Endothelial cell of umbilical vein (primary cell): ENCODE results near the gene KRTAP3-3.

ENCODE experiments used
- CTCF ChIP-seq, 2 donors: IDR thresholded peaks; 1 replicate in 1 of 2; 2 replicates in 1 of 2; pipeline ENCODE4 v1.5.1; 2011; ENCODE audit warnings: low read length in 2 of 2, mild to moderate bottlenecking in 2 of 2, moderate library complexity in 2 of 2, control low read depth in 1 of 2, inconsistent platforms in 1 of 2, low read depth in 1 of 2; ENCODE audit not compliant: insufficient read depth in 1 of 2; ENCODE audit errors: extremely low read depth in 1 of 2
- EZH2 ChIP-seq: IDR thresholded peaks from 2 replicates; pipeline ENCODE4 v1.6.1; 2012; ENCODE audit warnings: borderline replicate concordance, low read depth, mild to moderate bottlenecking, moderate library complexity, low read length, inconsistent platforms; ENCODE audit not compliant: severe bottlenecking
- JUN ChIP-seq: IDR thresholded peaks from 2 replicates; pipeline ENCODE4 v1.6.1; 2011; ENCODE audit warnings: borderline replicate concordance, low read depth; ENCODE audit not compliant: insufficient read length, insufficient read depth
- MYC ChIP-seq: IDR thresholded peaks from one replicate; pipeline ENCODE4 v1.6.1; 2011; ENCODE audit warnings: mild to moderate bottlenecking, low read depth, low read length
- POLR2A ChIP-seq: IDR thresholded peaks from 2 replicates; pipeline ENCODE4 v1.6.1; 2012; ENCODE audit warnings: low read depth, mild to moderate bottlenecking, control low read depth, low read length
- POLR2AphosphoS5 ChIP-seq: IDR thresholded peaks from 2 replicates; pipeline ENCODE4 v1.6.1; 2012; ENCODE audit warnings: low read depth, mild to moderate bottlenecking, control low read depth, low read length, moderate library complexity; ENCODE audit not compliant: insufficient read depth

DNA sequence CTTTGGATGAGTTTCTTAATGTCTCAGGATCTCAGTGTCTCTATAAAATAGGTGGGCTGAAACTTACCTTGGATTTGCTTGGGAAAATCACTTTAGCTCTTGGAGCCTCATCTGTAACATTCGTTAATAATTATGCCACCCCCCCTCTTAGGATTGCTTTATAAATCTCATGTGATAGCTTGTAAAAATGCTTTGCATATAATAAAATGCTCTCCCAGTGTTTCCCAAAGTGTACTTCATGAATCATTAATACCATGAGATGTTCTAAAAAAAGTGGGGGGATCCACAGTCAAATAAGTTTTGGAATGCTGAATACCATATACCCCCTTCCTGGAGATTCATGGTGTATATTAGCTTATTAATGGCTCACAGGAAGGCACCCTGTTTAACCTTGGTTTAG lies 32.4 kb downstream of the KRTAP3-3 start:
- TF ChIP-seq CTCF (IDR thresholded peaks at IDR 0.05; ENCODE audit: extremely low read depth in 1 of 2, insufficient read depth in 1 of 2, low read depth in 1 of 2, low read length in 2 of 2) (no peak), POLR2AphosphoS5 (no peak), POLR2A (no peak), EZH2 (no peak), MYC (no peak), JUN (no peak)
